ENCODE measurements around the gene ABTB2.

Gene ABTB2

GRCh38 chr11:34105079-34105956 lies 252.5 kb downstream of the ABTB2 start, which contains the start of gene NAT10:
TSS of gene NAT10 (plus strand) at chr11:34105629. CDS start at chr11:34108226, 2,597 bp downstream.
- peak; percentile 95 for DNase-seq (ENCODE audit: low read depth)

- DNase-seq (ENCODE audit: low read depth) = no peak
Measured at GRCh38 chr11:34104680-34105078, 253.1 kb downstream of the ABTB2 start.
